Common myeloid progenitor, CD34-positive (primary cell): ENCODE measurements around the gene IVNS1ABP.
"Not testable (repeated sequence)": the region's sequence is repeated elsewhere in the genome, so short reads cannot be mapped to it uniquely, and the experiment has no call there.

ENCODE experiments used
- CTCF ChIA-PET: fragments of 350-600 bp; sonication (Branson Sonifier 250); formaldehyde crosslinking; loops from one replicate; lab custom pipeline; 2021; ENCODE audit warnings: antibody characterized with exemption; lab: Charles Lee
- POLR2A ChIA-PET: fragments of 350-600 bp; sonication (Branson Sonifier 250); formaldehyde crosslinking; loops from one replicate; lab custom pipeline; 2021; ENCODE audit warnings: antibody characterized with exemption; lab: Charles Lee
- DNase-seq, 3 donors: peaks; one replicate each; pipeline versions ENCODE4 v3.0.0 to v3.0.0-alpha.2; 2013
- H3K27ac ChIP-seq, 2 experiments: 1 replicate in 1 of 2; 2 replicates in 1 of 2; pipeline ENCODE4 v1.7.0; 2013; ENCODE audit warnings: inconsistent platforms in 2 of 2, low read length in 2 of 2, mild to moderate bottlenecking in 2 of 2, low read depth in 1 of 2, moderate library complexity in 1 of 2; ENCODE audit not compliant: severe bottlenecking in 2 of 2, insufficient read depth in 1 of 2, poor library complexity in 1 of 2
- H3K27me3 ChIP-seq, 5 experiments: replicated peaks in 2 of 5; 1 replicate in 3 of 5; 2 replicates in 2 of 5; pipeline versions ENCODE4 v1.6.1 to v1.7.0; 2013; ENCODE audit warnings: low read length in 4 of 5, mild to moderate bottlenecking in 2 of 5, moderate library complexity in 2 of 5, inconsistent platforms in 1 of 5; ENCODE audit not compliant: insufficient read depth in 5 of 5, control insufficient read depth in 4 of 5
- H3K36me3 ChIP-seq, 4 experiments: 1 replicate in 2 of 4; 2 replicates in 2 of 4; pipeline versions ENCODE4 v1.6.1 to v1.7.0; 2013; ENCODE audit warnings: low read length in 3 of 4, control low read depth in 1 of 4, mild to moderate bottlenecking in 1 of 4; ENCODE audit not compliant: control insufficient read depth in 4 of 4, insufficient read depth in 4 of 4
- H3K4me1 ChIP-seq, 4 experiments: 1 replicate in 3 of 4; 2 replicates in 1 of 4; pipeline versions ENCODE4 v1.6.1 to v1.7.1; 2013; ENCODE audit warnings: low read length in 3 of 4, mild to moderate bottlenecking in 3 of 4, control low read depth in 1 of 4, inconsistent platforms in 1 of 4, moderate library complexity in 1 of 4; ENCODE audit not compliant: control insufficient read depth in 4 of 4, insufficient read depth in 4 of 4; ENCODE audit errors: control extremely low read depth in 1 of 4
- H3K4me3 ChIP-seq, 7 experiments: 1 replicate in 4 of 7; 2 replicates in 3 of 7; pipeline versions ENCODE4 v1.5.1 to v1.7.0; 2013; ENCODE audit warnings: mild to moderate bottlenecking in 7 of 7, low read length in 6 of 7, moderate library complexity in 6 of 7, inconsistent platforms in 2 of 7, low read depth in 2 of 7, control low read depth in 1 of 7; ENCODE audit not compliant: insufficient read depth in 4 of 7, control insufficient read depth in 1 of 7; ENCODE audit errors: extremely low read depth in 1 of 7
- H3K9me3 ChIP-seq, 5 experiments: 1 replicate in 4 of 5; 2 replicates in 1 of 5; pipeline versions ENCODE4 v1.6.1 to v1.7.1; 2013; ENCODE audit warnings: low read length in 4 of 5, mild to moderate bottlenecking in 2 of 5, inconsistent platforms in 1 of 5, low read depth in 1 of 5, moderate library complexity in 1 of 5; ENCODE audit not compliant: control insufficient read depth in 4 of 5, insufficient read depth in 2 of 5; ENCODE audit errors: control extremely low read depth in 1 of 5
- WGBS: methylation state at CpG from one replicate; pipeline ENCODE4 v1.1.5; 2013; ENCODE audit not compliant: insufficient coverage; 5-methylcytosine and 5-hydroxymethylcytosine counted together

The IVNS1ABP gene

DNA sequence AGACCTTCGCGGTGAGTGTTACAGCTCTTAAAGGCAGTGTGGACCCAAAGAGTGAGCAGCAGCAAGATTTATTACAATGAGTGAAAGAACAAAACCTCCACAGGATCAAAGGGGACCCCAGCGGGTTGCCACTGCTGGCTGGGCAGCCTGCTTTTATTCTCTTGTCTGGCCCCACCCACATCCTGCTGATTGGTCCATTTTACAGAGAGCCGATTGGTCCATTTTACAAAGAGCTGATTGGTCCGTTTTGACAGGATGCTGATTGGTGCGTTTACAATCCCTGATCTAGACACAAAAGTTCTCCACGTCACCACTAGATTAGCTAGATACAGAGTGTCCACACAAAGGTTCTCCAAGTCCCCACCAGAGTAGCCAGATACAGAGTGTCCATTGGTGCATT is 4.1 kb upstream of the IVNS1ABP start:
- H3K27ac ChIP-seq, H3K27me3 ChIP-seq, CTCF ChIA-PET, H3K9me3 ChIP-seq, H3K36me3 ChIP-seq, H3K4me3 ChIP-seq, DNase-seq: not testable (repeated sequence)
- POLR2A ChIA-PET: interaction anchor here (0.6 kb wide), 1 partner anchor 129 kb away, joined by 3 read pairs; no protein-coding TSS in a partner anchor
- 93% methylated on average over 6 of the region's 7 CpGs for WGBS
- peaks cover 5 to 15% (median 11%) of the 10 kb centered on the region in 4 experiments for H3K4me1 ChIP-seq

DNA sequence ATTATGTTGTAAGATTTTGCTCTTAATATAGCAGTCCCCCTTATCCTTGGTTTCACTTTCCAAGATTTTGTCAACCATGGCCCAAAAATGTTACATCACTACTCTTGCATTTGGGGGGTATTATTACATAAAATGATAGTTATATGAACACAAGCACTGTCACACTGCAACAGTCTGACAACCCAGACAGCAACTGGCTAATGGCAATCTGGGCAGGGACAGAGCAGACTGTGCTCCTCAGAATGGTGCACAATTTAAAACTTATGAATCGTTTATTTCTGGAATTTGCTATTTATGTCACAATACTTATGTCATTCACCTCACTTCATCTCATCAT is 2.1 kb upstream of the IVNS1ABP start:
- Histone ChIP-seq H3K27ac (no peak overlapping the region), H3K4me3 (no peak overlapping the region), H3K27me3 (no peaks in the 10 kb centered on the region), H3K36me3 (no peaks in the 10 kb centered on the region), H3K9me3 (no peaks in the 10 kb centered on the region), H3K4me1 (peaks cover 23 to 28% (median 25%) of the 10 kb centered on the region in 4 experiments)
- ChIA-PET POLR2A (interaction anchor here (0.6 kb wide), 1 partner anchor 362 kb away, joined by 10 read pairs; no protein-coding TSS in a partner anchor), CTCF (interaction anchor here (1.1 to 2.2 kb wide), 3 partner anchors 18 to 351 kb away, joined by 3 to 10 read pairs (median 8); no protein-coding TSS in a partner anchor)
- no CpG with 5 or more reads among the region's 1 CpG for WGBS
- no peak for DNase-seq

DNA sequence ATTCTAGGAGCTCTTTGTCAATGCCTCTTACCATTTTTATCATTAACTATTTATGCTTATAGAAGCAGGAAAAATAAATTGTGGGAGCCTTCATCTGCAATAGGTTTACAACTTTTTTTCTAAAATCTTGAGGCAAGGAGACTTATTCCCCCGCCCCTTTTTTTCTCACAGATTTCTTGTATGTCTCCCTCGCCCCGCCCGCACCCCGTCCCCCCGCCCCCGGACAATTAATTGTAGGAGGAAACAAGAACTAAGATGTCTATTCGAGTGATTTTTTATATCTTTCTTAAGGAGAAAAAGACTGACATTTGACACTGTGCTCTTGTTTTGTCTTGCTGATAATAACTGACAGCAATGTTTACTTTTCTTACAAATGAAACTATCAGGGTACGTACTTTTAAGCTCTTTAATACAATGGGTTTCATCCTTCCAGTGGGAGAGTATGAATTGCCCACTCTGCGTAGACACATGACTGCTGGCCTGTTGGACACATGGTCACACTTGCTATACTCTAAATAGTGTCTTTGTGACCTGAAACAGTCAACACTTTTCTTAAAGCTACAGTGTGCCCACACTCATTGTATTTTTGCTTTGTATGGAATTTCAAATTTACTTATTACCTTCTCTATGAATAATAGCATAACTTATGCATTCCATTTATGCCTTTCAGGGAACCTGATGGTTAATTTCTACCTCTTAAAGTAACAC is 1.5 kb upstream of the IVNS1ABP start:
- DNase-seq: no peak
- 96% methylated on average over 2 of the region's 10 CpGs for WGBS
- ChIA-PET POLR2A (no interaction called here), CTCF (interaction anchor here (1.0 to 2.2 kb wide), 4 partner anchors 8 to 351 kb away, joined by 3 to 10 read pairs (median 6); no protein-coding TSS in a partner anchor)
- Histone ChIP-seq H3K36me3 (no peaks in the 10 kb centered on the region), H3K9me3 (no peaks in the 10 kb centered on the region), H3K4me3 (peak overlapping the region in 2 of 7 experiments; percentile 69 to 94), H3K27ac (peak overlapping the region in 1 of 2 experiments; percentile 81), H3K4me1 (peaks cover 24 to 32% (median 30%) of the 10 kb centered on the region in 4 experiments), H3K27me3 (no peaks in the 10 kb centered on the region)

DNA sequence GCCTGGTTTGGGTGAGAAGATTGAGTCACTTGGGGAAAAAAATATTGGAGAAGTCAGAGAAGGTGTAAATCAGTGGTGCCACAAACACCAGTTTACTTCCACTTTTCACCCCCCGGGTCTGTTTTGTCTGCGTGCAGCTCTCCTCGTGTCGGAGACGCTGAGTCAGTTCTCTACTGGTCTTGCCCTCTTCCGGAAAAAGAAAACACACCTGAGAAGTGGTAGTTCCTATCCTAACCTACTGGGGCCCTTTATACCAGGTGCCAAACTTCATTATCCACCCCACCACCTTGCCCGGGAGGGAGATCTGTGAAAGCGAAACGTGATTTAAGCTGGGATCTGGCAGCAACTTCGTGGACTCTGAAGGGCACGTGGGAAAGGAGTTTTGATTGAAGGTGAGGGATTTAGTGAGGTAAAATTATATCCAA is 855 bp upstream of the IVNS1ABP start:
- peak overlapping the region; percentile 62 to 81 for H3K27ac ChIP-seq
- no peaks in the 10 kb centered on the region for H3K9me3 ChIP-seq
- H3K4me1 ChIP-seq: peaks cover 24 to 39% (median 34%) of the 10 kb centered on the region in 4 experiments
- DNase-seq: peak; percentile 77 to 94 (median 92)
- ChIA-PET CTCF (interaction anchor here (0.5 to 2.2 kb wide), 5 partner anchors 9 to 363 kb away, joined by 3 to 10 read pairs (median 4); no protein-coding TSS in a partner anchor), POLR2A (interaction anchor here (1.2 kb wide), 1 partner anchor 18 kb away, joined by 3 read pairs; no protein-coding TSS in a partner anchor)
- peak overlapping the region; percentile 36 to 97 (median 93) for H3K4me3 ChIP-seq
- no peaks in the 10 kb centered on the region for H3K27me3 ChIP-seq
- WGBS: 10% methylated on average over 7 of the region's 11 CpGs
- H3K36me3 ChIP-seq: no peaks in the 10 kb centered on the region

- Histone ChIP-seq H3K9me3 (no peaks in the 10 kb centered on the region), H3K27me3 (no peaks in the 10 kb centered on the region), H3K36me3 (no peaks in the 10 kb centered on the region), H3K4me3 (peak overlapping the region; percentile 62 to 98 (median 94)), H3K27ac (peak overlapping the region; percentile 86 to 93), H3K4me1 (peaks cover 24 to 40% (median 40%) of the 10 kb centered on the region in 4 experiments)
- peak; percentile 89 to 91 (median 91) for DNase-seq
- POLR2A ChIA-PET: interaction anchor here (0.8 to 1.0 kb wide), 2 partner anchors 11 to 250 kb away, joined by 3 read pairs; no protein-coding TSS in a partner anchor
- WGBS: under 1% methylated on average over 70 of the region's 88 CpGs
- CTCF ChIA-PET: interaction anchor here (1.0 to 2.0 kb wide), 6 partner anchors 9 to 364 kb away, joined by 3 to 5 read pairs (median 3); no protein-coding TSS in a partner anchor
These were observed 645 bp downstream of the IVNS1ABP start for GRCh38 chr1:185316163-185317033.

GRCh38 chr1:185315445-185316071 is 1.5 kb downstream of the IVNS1ABP start:
- H3K4me3 ChIP-seq: peak overlapping the region in 6 of 7 experiments; percentile 62 to 97 (median 94)
- peak overlapping the region; percentile 86 to 93 for H3K27ac ChIP-seq
- ChIA-PET CTCF (interaction anchor here (1.1 to 2.0 kb wide), 3 partner anchors 8 to 281 kb away, joined by 3 to 5 read pairs (median 4); no protein-coding TSS in a partner anchor), POLR2A (interaction anchor here (0.8 to 1.0 kb wide), 2 partner anchors 10 to 251 kb away, joined by 3 read pairs; no protein-coding TSS in a partner anchor)
- H3K4me1 ChIP-seq: peaks cover 24 to 40% (median 40%) of the 10 kb centered on the region in 4 experiments
- DNase-seq: no peak
- no peaks in the 10 kb centered on the region for H3K27me3 ChIP-seq
- no peaks in the 10 kb centered on the region for H3K9me3 ChIP-seq
- H3K36me3 ChIP-seq: peaks cover 0 to 4% (median 1%) of the 10 kb centered on the region in 4 experiments
- WGBS: 65% methylated on average over 6 of the region's 8 CpGs
